ENCODE measurements around the gene GPX1. TPM values are rescaled to one million over a fixed set of nuclear protein-coding genes. Genes with fewer than 3 reads are reported as not detected.

GPX1 gene
- polyA plus RNA-seq, 1 donor from 2014 or later: 106 TPM

DNA sequence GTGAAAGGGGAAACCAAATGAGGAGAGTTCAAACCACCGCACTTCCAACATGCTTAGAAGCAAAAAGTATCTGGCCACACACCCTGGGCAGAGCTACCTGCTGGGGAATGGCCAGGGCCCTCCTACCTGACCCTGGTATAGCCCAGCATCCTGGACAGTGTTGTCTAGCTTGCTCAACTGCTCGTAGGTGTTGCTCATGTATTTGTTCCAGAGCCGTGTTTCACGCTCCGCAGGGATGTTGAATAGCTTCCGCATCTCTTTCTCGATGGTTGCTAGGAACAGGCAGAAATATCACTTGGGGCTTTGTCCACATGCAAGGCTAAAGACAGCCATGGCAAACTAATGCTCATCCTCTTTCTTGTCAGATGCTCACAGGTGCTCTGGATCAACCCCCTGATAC, 33.4 kb downstream of the GPX1 start:
- H3K4me2 ChIP-seq (ENCODE audit: low read length): no peak overlapping the region
- H3K4me3 ChIP-seq (ENCODE audit: low read length): no peak overlapping the region
- H3K9ac ChIP-seq (ENCODE audit: low read length): no peak overlapping the region
- no peaks in the 10 kb centered on the region for H3F3A ChIP-seq (ENCODE audit: insufficient read depth, low read length, poor library complexity, severe bottlenecking)
- no peak overlapping the region for H3K27ac ChIP-seq (ENCODE audit: low read length)
- H2AFZ ChIP-seq (ENCODE audit: low read depth, low read length): no peak overlapping the region
- H3K9me2 ChIP-seq (ENCODE audit: insufficient read depth, low read length): no peaks in the 10 kb centered on the region
- no peaks in the 10 kb centered on the region for H3K79me2 ChIP-seq (replicated peaks; ENCODE audit: insufficient read depth, low read length)
- no peaks in the 10 kb centered on the region for H4K20me1 ChIP-seq (ENCODE audit: insufficient read depth)
- no peaks in the 10 kb centered on the region for H3K36me3 ChIP-seq (ENCODE audit: insufficient read depth, low read length)
- H3K27me3 ChIP-seq (ENCODE audit: insufficient read depth, low read depth, low read length): no peaks in the 10 kb centered on the region
- TF ChIP-seq POLR2AphosphoS5 (IDR thresholded peaks at IDR 0.05) (no peak), EZH2 (IDR thresholded peaks at IDR 0.05; ENCODE audit: borderline replicate concordance, insufficient read depth, low read length, poor library complexity, severe bottlenecking) (no peak), RAD21 (conservative IDR thresholded peaks at IDR 0.05) (no peak), EP300 (conservative IDR thresholded peaks at IDR 0.05; ENCODE audit: poor library complexity, severe bottlenecking) (no peak), MXI1 (conservative IDR thresholded peaks at IDR 0.05; ENCODE audit: poor library complexity, severe bottlenecking) (no peak), TAF1 (IDR thresholded peaks at IDR 0.05; ENCODE audit: low read depth) (no peak), SMC3 (conservative IDR thresholded peaks at IDR 0.05; ENCODE audit: poor library complexity) (no peak)
- TF ChIP-seq, protein P1, sequence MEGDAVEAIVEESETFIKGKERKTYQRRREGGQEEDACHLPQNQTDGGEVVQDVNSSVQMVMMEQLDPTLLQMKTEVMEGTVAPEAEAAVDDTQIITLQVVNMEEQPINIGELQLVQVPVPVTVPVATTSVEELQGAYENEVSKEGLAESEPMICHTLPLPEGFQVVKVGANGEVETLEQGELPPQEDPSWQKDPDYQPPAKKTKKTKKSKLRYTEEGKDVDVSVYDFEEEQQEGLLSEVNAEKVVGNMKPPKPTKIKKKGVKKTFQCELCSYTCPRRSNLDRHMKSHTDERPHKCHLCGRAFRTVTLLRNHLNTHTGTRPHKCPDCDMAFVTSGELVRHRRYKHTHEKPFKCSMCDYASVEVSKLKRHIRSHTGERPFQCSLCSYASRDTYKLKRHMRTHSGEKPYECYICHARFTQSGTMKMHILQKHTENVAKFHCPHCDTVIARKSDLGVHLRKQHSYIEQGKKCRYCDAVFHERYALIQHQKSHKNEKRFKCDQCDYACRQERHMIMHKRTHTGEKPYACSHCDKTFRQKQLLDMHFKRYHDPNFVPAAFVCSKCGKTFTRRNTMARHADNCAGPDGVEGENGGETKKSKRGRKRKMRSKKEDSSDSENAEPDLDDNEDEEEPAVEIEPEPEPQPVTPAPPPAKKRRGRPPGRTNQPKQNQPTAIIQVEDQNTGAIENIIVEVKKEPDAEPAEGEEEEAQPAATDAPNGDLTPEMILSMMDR (IDR thresholded peaks at IDR 0.05; ENCODE audit: poor library complexity, severe bottlenecking): no peak
- TF ChIP-seq, protein P2, sequence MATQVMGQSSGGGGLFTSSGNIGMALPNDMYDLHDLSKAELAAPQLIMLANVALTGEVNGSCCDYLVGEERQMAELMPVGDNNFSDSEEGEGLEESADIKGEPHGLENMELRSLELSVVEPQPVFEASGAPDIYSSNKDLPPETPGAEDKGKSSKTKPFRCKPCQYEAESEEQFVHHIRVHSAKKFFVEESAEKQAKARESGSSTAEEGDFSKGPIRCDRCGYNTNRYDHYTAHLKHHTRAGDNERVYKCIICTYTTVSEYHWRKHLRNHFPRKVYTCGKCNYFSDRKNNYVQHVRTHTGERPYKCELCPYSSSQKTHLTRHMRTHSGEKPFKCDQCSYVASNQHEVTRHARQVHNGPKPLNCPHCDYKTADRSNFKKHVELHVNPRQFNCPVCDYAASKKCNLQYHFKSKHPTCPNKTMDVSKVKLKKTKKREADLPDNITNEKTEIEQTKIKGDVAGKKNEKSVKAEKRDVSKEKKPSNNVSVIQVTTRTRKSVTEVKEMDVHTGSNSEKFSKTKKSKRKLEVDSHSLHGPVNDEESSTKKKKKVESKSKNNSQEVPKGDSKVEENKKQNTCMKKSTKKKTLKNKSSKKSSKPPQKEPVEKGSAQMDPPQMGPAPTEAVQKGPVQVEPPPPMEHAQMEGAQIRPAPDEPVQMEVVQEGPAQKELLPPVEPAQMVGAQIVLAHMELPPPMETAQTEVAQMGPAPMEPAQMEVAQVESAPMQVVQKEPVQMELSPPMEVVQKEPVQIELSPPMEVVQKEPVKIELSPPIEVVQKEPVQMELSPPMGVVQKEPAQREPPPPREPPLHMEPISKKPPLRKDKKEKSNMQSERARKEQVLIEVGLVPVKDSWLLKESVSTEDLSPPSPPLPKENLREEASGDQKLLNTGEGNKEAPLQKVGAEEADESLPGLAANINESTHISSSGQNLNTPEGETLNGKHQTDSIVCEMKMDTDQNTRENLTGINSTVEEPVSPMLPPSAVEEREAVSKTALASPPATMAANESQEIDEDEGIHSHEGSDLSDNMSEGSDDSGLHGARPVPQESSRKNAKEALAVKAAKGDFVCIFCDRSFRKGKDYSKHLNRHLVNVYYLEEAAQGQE (IDR thresholded peaks at IDR 0.05; ENCODE audit: borderline replicate concordance): no peak
- H3K9me3 ChIP-seq (ENCODE audit: low read length): no peaks in the 10 kb centered on the region

DNA sequence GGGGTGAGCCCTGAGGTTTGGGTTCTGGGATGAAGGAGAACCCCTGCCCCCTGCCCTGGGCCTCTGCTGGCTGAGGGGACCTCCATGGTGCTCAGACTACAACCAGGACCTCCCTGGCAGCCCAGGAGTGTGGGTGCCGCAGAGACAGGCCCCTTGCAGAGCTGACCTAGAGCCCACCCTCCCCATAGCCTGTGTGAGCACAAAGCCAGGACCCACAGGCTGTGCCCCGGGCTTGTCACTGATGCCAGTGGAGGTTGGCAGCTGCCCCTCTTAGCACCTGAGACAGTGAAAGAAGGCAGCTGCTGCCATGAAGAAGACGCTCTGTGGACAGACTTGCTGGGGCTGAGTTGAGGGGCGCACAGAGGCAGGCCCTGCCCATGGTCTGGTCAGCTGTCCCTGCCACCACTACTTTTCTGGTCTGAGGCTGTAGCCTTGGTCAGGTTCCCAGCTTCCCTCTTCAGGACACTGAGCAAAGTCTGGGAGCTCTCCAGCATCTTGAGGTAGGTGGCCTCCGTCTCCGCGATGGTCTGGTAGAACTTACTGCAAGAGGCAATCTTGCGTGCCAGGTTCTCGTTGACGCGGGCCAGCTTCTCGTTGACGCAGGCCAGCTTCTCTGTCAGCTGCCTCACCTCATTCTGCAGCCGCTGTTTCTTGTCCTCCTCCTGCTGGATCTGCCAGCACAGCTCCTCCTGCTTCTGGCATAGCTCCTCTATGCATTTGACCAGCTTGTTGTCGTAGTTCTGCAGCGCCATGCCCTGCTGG, 41.3 kb downstream of the GPX1 start:
- Histone ChIP-seq H3K4me3 (ENCODE audit: low read length) (no peak overlapping the region), H3K79me2 (replicated peaks; ENCODE audit: insufficient read depth, low read length) (no peaks in the 10 kb centered on the region), H3K27me3 (ENCODE audit: insufficient read depth, low read depth, low read length) (no peaks in the 10 kb centered on the region), H3K9me3 (ENCODE audit: low read length) (no peaks in the 10 kb centered on the region), H3F3A (ENCODE audit: insufficient read depth, low read length, poor library complexity, severe bottlenecking) (no peaks in the 10 kb centered on the region), H3K4me2 (ENCODE audit: low read length) (no peak overlapping the region), H2AFZ (ENCODE audit: low read depth, low read length) (no peak overlapping the region), H4K20me1 (ENCODE audit: insufficient read depth) (no peaks in the 10 kb centered on the region), H3K36me3 (ENCODE audit: insufficient read depth, low read length) (peaks cover 4% of the 10 kb centered on the region), H3K27ac (ENCODE audit: low read length) (no peak overlapping the region), H3K9me2 (ENCODE audit: insufficient read depth, low read length) (no peaks in the 10 kb centered on the region), H3K9ac (ENCODE audit: low read length) (no peak overlapping the region)
- TF ChIP-seq, protein P2 (IDR thresholded peaks at IDR 0.05; ENCODE audit: borderline replicate concordance): no peak
- no peak for TF ChIP-seq EZH2 (IDR thresholded peaks at IDR 0.05; ENCODE audit: borderline replicate concordance, insufficient read depth, low read length, poor library complexity, severe bottlenecking)
- TF ChIP-seq MXI1 (conservative IDR thresholded peaks at IDR 0.05; ENCODE audit: poor library complexity, severe bottlenecking): no peak
- no peak for TF ChIP-seq TAF1 (IDR thresholded peaks at IDR 0.05; ENCODE audit: low read depth)
- TF ChIP-seq EP300 (conservative IDR thresholded peaks at IDR 0.05; ENCODE audit: poor library complexity, severe bottlenecking): no peak
- TF ChIP-seq, protein P1 (IDR thresholded peaks at IDR 0.05; ENCODE audit: poor library complexity, severe bottlenecking): no peak
- no peak for TF ChIP-seq RAD21 (conservative IDR thresholded peaks at IDR 0.05)
- TF ChIP-seq SMC3 (conservative IDR thresholded peaks at IDR 0.05; ENCODE audit: poor library complexity): no peak
- no peak for TF ChIP-seq POLR2AphosphoS5 (IDR thresholded peaks at IDR 0.05)
